Keratinocyte (primary cell): ENCODE measurements around the gene MS4A8.
"Not testable (repeated sequence)": the region's sequence is repeated elsewhere in the genome, so short reads cannot be mapped to it uniquely, and the experiment has no call there.

Experiments used
- CTCF ChIP-seq, 3 experiments: IDR thresholded peaks in 1 of 3; conservative IDR thresholded peaks in 1 of 3; optimal IDR thresholded peaks in 1 of 3; 2 replicates in 2 of 3; 3 replicates in 1 of 3; pipeline versions ENCODE3 to v1.5.1; 2011; ENCODE audit warnings: low read length in 3 of 3, mild to moderate bottlenecking in 3 of 3, moderate library complexity in 2 of 3, control low read depth in 1 of 3, inconsistent platforms in 1 of 3; ENCODE audit not compliant: insufficient read depth in 2 of 3; ENCODE audit errors: extremely low read depth in 1 of 3
- EZH2 ChIP-seq: IDR thresholded peaks from one replicate; pipeline ENCODE4 v1.6.1; 2012; ENCODE audit warnings: inconsistent platforms, mild to moderate bottlenecking, low read length, moderate library complexity

- not testable (repeated sequence) for TF ChIP-seq CTCF (optimal IDR thresholded peaks at IDR 0.05 in 1 of 3, IDR thresholded peaks at IDR 0.05 in 1 of 3, conservative IDR thresholded peaks at IDR 0.05 in 1 of 3; ENCODE audit: extremely low read depth in 1 of 3, insufficient read depth in 2 of 3, low read length in 3 of 3); EZH2
These were observed 14.0 kb downstream of the MS4A8 start for GRCh38 chr11:60713423-60713822.
